Transverse colon (tissue), 3 donors: ENCODE measurements around the gene CENPH.

ENCODE experiments used
- CTCF ChIP-seq, 5 experiments: fragments of 200-600 bp in 3 of 5; fragments of 450-650 bp in 2 of 5; sonication (generic) in 3 of 5; IDR thresholded peaks; 1 replicate in 2 of 5; 2 replicates in 3 of 5; pipeline ENCODE4 v1.5.1; 2016 to 2017; ENCODE audit warnings: antibody characterized with exemption in 5 of 5, inconsistent platforms in 3 of 5, mild to moderate bottlenecking in 2 of 5, moderate library complexity in 1 of 5
- POLR2A ChIP-seq: fragments of 450-650 bp; IDR thresholded peaks from one replicate; pipeline ENCODE4 v1.6.1; 2016; ENCODE audit warnings: antibody characterized with exemption, mild to moderate bottlenecking, moderate library complexity

- TF ChIP-seq POLR2A (no peak), CTCF (IDR thresholded peaks at IDR 0.05) (no peak)
Measured at GRCh38 chr5:69225860-69226259, 36.5 kb downstream of the CENPH start.
